WTC11 (cell line): Measurements from ENCODE around the gene HSD3B7. TPM values are rescaled to one million over a fixed set of nuclear protein-coding genes. Genes with fewer than 3 reads are reported as not detected.
A peak's percentile ranks its signal among the peaks of the same experiment; 100 is the strongest.

Experiments used
- ATAC-seq: fragments of 200-7000 bp; cut with Tn5 transposase; 2 replicates; pipeline ENCODE4 v1.10.0; 2021; ENCODE audit warnings: mild to moderate bottlenecking, moderate library complexity
- CTCF ChIA-PET: fragments of 300-600 bp; sonication (Branson Sonifier 250); formaldehyde crosslinking; loops from one replicate; lab custom pipeline; 2021; ENCODE audit warnings: antibody characterized with exemption; lab: Charles Lee
- POLR2A ChIA-PET: fragments of 350-600 bp; sonication (Branson Sonifier 250); formaldehyde crosslinking; loops from one replicate; lab custom pipeline; 2021; ENCODE audit warnings: antibody characterized with exemption; lab: Charles Lee
- DNase-seq: peaks from one replicate; pipeline ENCODE4 v3.0.0; 2021; ENCODE audit warnings: low spot score
- H3K27ac Mint-ChIP-seq: 2 replicates; pipeline ENCODE4 v1.8.0; 2021; ENCODE audit warnings: mixed read lengths
- H3K27me3 Mint-ChIP-seq: 2 replicates; pipeline ENCODE4 v1.8.0; 2021; ENCODE audit warnings: low read depth, mild to moderate bottlenecking, moderate library complexity, mixed read lengths
- H3K36me3 Mint-ChIP-seq: 2 replicates; pipeline ENCODE4 v1.8.0; 2021; ENCODE audit warnings: mixed read lengths
- H3K4me1 Mint-ChIP-seq: 2 replicates; pipeline ENCODE4 v1.8.0; 2022; ENCODE audit warnings: mixed read lengths
- H3K4me3 Mint-ChIP-seq: 2 replicates; pipeline ENCODE4 v1.8.0; 2021; ENCODE audit warnings: mild to moderate bottlenecking, moderate library complexity, mixed read lengths
- H3K9me3 Mint-ChIP-seq: 2 replicates; pipeline ENCODE4 v1.8.0; 2021; ENCODE audit warnings: mixed read lengths
- ATF1 ChIP-seq: sonication (generic); formaldehyde crosslinking; IDR thresholded peaks from 2 replicates; pipeline ENCODE4 v1.8.1; 2023; ENCODE audit warnings: mild to moderate bottlenecking, moderate library complexity, missing genetic modification reagents
- CREB1 ChIP-seq: sonication (generic); formaldehyde crosslinking; IDR thresholded peaks from 2 replicates; pipeline ENCODE4 v1.8.0; 2023; ENCODE audit warnings: mild to moderate bottlenecking, missing genetic modification reagents
- EMX1 ChIP-seq: fragments of 250-450 bp; sonication (Bioruptor Pico); IDR thresholded peaks from 2 replicates; pipeline ENCODE4 v1.8.0; 2021; ENCODE audit warnings: mild to moderate bottlenecking
- HMGA2 ChIP-seq: fragments of 250-450 bp; sonication (Bioruptor Pico); IDR thresholded peaks from 2 replicates; pipeline ENCODE4 v1.4.0; 2021; ENCODE audit warnings: mild to moderate bottlenecking, moderate library complexity
- JUN ChIP-seq: sonication (generic); formaldehyde crosslinking; IDR thresholded peaks from 2 replicates; pipeline ENCODE4 v1.8.0; 2023; ENCODE audit warnings: mild to moderate bottlenecking, missing genetic modification reagents
- NFATC4 ChIP-seq: fragments of 250-450 bp; sonication (Bioruptor Pico); IDR thresholded peaks from 2 replicates; pipeline ENCODE4 v1.9.0; 2021; ENCODE audit warnings: mild to moderate bottlenecking
- NFYB ChIP-seq: sonication (generic); formaldehyde crosslinking; conservative IDR thresholded peaks from 2 replicates; pipeline ENCODE4 v1.8.0; 2022; ENCODE audit warnings: low read depth, missing genetic modification reagents
- PRRX2 ChIP-seq: fragments of 250-450 bp; sonication (Bioruptor Pico); IDR thresholded peaks from 2 replicates; pipeline ENCODE4 v1.8.0; 2021; ENCODE audit warnings: mild to moderate bottlenecking
- SP1 ChIP-seq: sonication (generic); formaldehyde crosslinking; conservative IDR thresholded peaks from 2 replicates; pipeline ENCODE4 v1.8.1; 2022; ENCODE audit warnings: missing genetic modification reagents
- TEAD1 ChIP-seq: sonication (generic); formaldehyde crosslinking; IDR thresholded peaks from 2 replicates; pipeline ENCODE4 v1.8.0; 2022; ENCODE audit warnings: mild to moderate bottlenecking, missing genetic modification reagents
- ZBTB21 ChIP-seq: sonication (generic); formaldehyde crosslinking; IDR thresholded peaks from 2 replicates; pipeline ENCODE4 v1.8.1; 2023; ENCODE audit warnings: mild to moderate bottlenecking, missing genetic modification reagents, borderline replicate concordance
- ZNF219 ChIP-seq: sonication (generic); formaldehyde crosslinking; IDR thresholded peaks from 2 replicates; pipeline ENCODE4 v1.8.0; 2023; ENCODE audit warnings: missing genetic modification reagents, mild to moderate bottlenecking, borderline replicate concordance
- ZNF263 ChIP-seq: sonication (generic); formaldehyde crosslinking; IDR thresholded peaks from 2 replicates; pipeline ENCODE4 v1.8.1; 2022; ENCODE audit warnings: low read depth, mild to moderate bottlenecking, moderate library complexity, missing genetic modification reagents
- ZNF396 ChIP-seq: fragments of 250-450 bp; sonication (Bioruptor Pico); IDR thresholded peaks from 2 replicates; pipeline ENCODE4 v1.8.0; 2021; ENCODE audit warnings: mild to moderate bottlenecking, moderate library complexity, borderline replicate concordance
- ZNF671 ChIP-seq: fragments of 250-450 bp; sonication (Bioruptor Pico); IDR thresholded peaks from 2 replicates; pipeline ENCODE4 v1.8.0; 2021; ENCODE audit warnings: mild to moderate bottlenecking
- total RNA-seq: library from RNA; stranded (reverse); gene quantifications from 3 replicates; pipeline ENCODE4 v1.2.3, GENCODE V29; 2021
- TF ChIP-seq, protein P1 (sequence below): sonication (generic); formaldehyde crosslinking; IDR thresholded peaks from 2 replicates; pipeline ENCODE4 v1.8.0; 2022; ENCODE audit warnings: mild to moderate bottlenecking, missing genetic modification reagents
- TF ChIP-seq, protein P2 (sequence below): sonication (generic); formaldehyde crosslinking; IDR thresholded peaks from 2 replicates; pipeline ENCODE4 v1.8.0; 2023; ENCODE audit warnings: missing genetic modification reagents, mild to moderate bottlenecking, borderline replicate concordance
- TF ChIP-seq, protein P3 (sequence below): sonication (generic); formaldehyde crosslinking; IDR thresholded peaks from 2 replicates; pipeline ENCODE4 v1.8.0; 2022; ENCODE audit warnings: mild to moderate bottlenecking, missing genetic modification reagents
- TF ChIP-seq, protein P4 (sequence below): sonication (generic); formaldehyde crosslinking; IDR thresholded peaks from 2 replicates; pipeline ENCODE4 v1.8.1; 2023; ENCODE audit warnings: mild to moderate bottlenecking, moderate library complexity, missing genetic modification reagents
- TF ChIP-seq, protein P5 (sequence below): sonication (generic); formaldehyde crosslinking; IDR thresholded peaks from 2 replicates; pipeline ENCODE4 v1.8.0; 2022; ENCODE audit warnings: missing genetic modification reagents

HSD3B7 gene
- total RNA-seq, 1 experiment from 2014 or later: 4.5 TPM

DNA sequence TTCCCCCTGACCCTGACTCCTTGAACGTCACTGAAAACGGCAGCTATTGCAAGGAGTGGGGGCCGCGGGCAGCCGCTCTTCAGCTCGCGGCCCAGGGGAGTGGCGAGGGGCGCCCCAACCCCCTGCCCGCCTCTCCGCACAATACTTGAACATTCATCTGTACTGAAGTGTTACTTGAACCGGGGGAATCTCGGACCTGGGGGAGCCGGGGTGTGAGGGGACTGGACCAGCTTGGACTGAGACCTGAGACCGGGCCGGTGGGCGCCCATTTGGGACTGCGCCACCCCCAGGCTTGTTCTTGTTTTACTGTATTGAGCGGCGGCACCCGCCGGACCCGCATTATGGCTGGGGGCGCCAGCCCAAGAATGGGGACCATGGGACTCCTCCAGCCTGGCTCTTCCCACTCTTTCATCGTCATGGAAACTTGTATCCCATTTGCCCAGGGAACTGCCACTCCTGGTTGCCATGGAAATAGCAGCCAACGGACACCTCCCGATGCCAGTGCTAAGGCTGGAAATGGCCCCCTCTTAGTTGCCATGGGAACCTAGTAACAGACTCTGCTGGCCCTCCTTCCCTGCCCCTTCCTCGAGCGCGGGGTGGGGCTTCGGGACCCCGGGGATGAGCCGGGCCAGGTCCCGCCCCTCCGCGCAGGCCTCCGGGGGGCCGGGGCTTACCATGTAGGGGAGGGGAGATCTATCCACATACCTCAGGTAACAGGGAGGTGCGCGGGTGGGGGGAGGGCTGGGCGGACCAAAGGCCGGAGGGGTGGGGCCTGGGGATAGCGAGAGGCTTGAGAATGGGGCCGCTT lies 36.9 kb upstream of the HSD3B7 start:
- TF ChIP-seq HMGA2 (CRISPR knock-in tag) (0 out of 2 replicates have a peak, but pooled peaks have one; percentile 9), SP1 (CRISPR knock-in tag) (peak; percentile 86), CREB1 (no peak), PRRX2 (CRISPR knock-in tag) (no peak), ZNF396 (CRISPR knock-in tag) (no peak), NFYB (peak; percentile 79)
- TF ChIP-seq, protein P1, sequence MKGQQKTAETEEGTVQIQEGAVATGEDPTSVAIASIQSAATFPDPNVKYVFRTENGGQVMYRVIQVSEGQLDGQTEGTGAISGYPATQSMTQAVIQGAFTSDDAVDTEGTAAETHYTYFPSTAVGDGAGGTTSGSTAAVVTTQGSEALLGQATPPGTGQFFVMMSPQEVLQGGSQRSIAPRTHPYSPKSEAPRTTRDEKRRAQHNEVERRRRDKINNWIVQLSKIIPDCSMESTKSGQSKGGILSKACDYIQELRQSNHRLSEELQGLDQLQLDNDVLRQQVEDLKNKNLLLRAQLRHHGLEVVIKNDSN (CRISPR knock-in tag): 0 out of 2 replicates have a peak, but pooled peaks have one; percentile 7
- TF ChIP-seq, protein P2, sequence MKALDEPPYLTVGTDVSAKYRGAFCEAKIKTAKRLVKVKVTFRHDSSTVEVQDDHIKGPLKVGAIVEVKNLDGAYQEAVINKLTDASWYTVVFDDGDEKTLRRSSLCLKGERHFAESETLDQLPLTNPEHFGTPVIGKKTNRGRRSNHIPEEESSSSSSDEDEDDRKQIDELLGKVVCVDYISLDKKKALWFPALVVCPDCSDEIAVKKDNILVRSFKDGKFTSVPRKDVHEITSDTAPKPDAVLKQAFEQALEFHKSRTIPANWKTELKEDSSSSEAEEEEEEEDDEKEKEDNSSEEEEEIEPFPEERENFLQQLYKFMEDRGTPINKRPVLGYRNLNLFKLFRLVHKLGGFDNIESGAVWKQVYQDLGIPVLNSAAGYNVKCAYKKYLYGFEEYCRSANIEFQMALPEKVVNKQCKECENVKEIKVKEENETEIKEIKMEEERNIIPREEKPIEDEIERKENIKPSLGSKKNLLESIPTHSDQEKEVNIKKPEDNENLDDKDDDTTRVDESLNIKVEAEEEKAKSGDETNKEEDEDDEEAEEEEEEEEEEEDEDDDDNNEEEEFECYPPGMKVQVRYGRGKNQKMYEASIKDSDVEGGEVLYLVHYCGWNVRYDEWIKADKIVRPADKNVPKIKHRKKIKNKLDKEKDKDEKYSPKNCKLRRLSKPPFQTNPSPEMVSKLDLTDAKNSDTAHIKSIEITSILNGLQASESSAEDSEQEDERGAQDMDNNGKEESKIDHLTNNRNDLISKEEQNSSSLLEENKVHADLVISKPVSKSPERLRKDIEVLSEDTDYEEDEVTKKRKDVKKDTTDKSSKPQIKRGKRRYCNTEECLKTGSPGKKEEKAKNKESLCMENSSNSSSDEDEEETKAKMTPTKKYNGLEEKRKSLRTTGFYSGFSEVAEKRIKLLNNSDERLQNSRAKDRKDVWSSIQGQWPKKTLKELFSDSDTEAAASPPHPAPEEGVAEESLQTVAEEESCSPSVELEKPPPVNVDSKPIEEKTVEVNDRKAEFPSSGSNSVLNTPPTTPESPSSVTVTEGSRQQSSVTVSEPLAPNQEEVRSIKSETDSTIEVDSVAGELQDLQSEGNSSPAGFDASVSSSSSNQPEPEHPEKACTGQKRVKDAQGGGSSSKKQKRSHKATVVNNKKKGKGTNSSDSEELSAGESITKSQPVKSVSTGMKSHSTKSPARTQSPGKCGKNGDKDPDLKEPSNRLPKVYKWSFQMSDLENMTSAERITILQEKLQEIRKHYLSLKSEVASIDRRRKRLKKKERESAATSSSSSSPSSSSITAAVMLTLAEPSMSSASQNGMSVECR (CRISPR knock-in tag): peak; percentile 36; the same call in 1 of the 2 replicates
- TF ChIP-seq, all 79 proteins: peak for 5
- Mint-ChIP-seq H3K36me3 (peaks cover 20% of the 10 kb centered on the region), H3K27me3 (no peaks in the 10 kb centered on the region), H3K27ac (peak overlapping the region; percentile 93), H3K4me1 (peaks cover 22% of the 10 kb centered on the region), H3K4me3 (peak overlapping the region; percentile 76), H3K9me3 (no peaks in the 10 kb centered on the region)
- CTCF ChIA-PET: interaction anchor here (1.1 to 2.1 kb wide), 6 partner anchors 13 to 194 kb away, joined by 3 to 12 read pairs (median 4); no protein-coding TSS in a partner anchor
- ATAC-seq (peak; percentile 88), DNase-seq (peak; percentile 99)
- POLR2A ChIA-PET: interaction anchor here (0.7 to 1.6 kb wide), 2 partner anchors 23 to 25 kb away, joined by 3 read pairs; partner anchors contain the start of gene FBXL19

DNA sequence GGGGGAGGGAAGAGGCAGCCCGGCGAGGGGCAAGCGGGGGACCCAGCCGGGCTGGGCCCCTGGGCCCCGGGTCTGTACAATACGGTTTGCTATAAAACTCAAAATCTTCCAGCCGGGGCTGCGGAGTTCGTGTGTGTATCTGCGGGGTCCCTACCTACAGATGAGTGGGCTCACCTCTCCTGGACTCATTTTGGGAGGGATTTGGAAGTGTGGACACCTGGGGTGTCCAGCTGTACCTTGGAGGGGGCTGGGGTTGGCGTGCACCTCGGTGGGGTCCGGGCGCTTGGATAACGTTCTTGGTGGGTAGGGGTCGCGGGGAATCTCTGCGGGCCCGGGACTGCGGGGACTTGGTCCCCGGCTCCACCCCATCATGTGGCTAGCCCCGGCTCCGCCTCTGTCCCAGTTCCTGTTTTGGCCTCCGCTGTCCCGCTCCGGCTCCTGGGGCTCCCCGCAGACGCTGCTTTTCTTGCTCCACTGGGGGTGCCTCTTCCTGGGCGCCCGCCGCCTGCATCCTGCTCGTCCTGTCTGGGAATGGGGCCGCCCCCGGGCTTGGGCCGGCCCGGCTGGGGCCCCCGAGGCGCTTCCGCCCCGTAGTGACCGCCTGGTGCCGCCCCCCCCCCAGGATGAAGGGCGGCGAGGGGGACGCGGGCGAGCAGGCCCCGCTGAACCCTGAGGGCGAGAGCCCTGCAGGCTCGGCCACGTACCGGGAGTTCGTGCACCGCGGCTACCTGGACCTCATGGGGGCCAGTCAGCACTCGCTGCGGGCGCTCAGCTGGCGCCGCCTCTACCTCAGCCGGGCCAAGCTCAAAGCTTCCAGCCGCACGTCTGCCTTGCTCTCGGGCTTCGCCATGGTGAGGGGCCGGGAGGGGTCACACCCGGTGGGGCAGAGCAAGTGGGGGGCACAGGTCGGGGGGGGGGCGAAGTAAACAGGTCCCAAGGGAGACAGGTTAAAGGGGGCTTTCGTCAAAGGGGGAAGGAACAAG lies 36.0 kb upstream of the HSD3B7 start, which contains the start of gene ORAI3:
Gene ORAI3 (plus strand): TSS at position 402 of the 983 bp plus-strand sequence. CDS start 222 bp downstream, at position 624.
- peak within 1 kb of the TSS; percentile 93 for H3K27ac Mint-ChIP-seq
- no peaks in the 10 kb centered on the region for H3K9me3 Mint-ChIP-seq
- peaks cover 25% of the 10 kb centered on the region for H3K4me1 Mint-ChIP-seq
- ChIA-PET CTCF (interaction anchor here (0.7 to 1.8 kb wide), 7 partner anchors 7 to 908 kb away, joined by 3 to 9 read pairs (median 4); partner anchors contain the start of gene HSD3B7), POLR2A (interaction anchor here (0.5 kb wide), 1 partner anchor 56 kb away, joined by 3 read pairs; no protein-coding TSS in a partner anchor)
- peak; percentile 69 for DNase-seq
- peak within 1 kb of the TSS; percentile 85 for H3K4me3 Mint-ChIP-seq
- H3K36me3 Mint-ChIP-seq: peaks cover 15% of the 10 kb centered on the region
- peak; percentile 18 for ATAC-seq
- no peaks in the 10 kb centered on the region for H3K27me3 Mint-ChIP-seq
- peak; percentile 16 for TF ChIP-seq NFATC4 (CRISPR knock-in tag)
- TF ChIP-seq ZNF263 (CRISPR knock-in tag): 0 out of 2 replicates have a peak, but pooled peaks have one; percentile 30
- TF ChIP-seq, protein P3, sequence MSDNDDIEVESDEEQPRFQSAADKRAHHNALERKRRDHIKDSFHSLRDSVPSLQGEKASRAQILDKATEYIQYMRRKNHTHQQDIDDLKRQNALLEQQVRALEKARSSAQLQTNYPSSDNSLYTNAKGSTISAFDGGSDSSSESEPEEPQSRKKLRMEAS (CRISPR knock-in tag): no peak
- TF ChIP-seq JUN (CRISPR knock-in tag): peak; percentile 22; the same call in 1 of the 2 replicates
- TF ChIP-seq, protein P4, sequence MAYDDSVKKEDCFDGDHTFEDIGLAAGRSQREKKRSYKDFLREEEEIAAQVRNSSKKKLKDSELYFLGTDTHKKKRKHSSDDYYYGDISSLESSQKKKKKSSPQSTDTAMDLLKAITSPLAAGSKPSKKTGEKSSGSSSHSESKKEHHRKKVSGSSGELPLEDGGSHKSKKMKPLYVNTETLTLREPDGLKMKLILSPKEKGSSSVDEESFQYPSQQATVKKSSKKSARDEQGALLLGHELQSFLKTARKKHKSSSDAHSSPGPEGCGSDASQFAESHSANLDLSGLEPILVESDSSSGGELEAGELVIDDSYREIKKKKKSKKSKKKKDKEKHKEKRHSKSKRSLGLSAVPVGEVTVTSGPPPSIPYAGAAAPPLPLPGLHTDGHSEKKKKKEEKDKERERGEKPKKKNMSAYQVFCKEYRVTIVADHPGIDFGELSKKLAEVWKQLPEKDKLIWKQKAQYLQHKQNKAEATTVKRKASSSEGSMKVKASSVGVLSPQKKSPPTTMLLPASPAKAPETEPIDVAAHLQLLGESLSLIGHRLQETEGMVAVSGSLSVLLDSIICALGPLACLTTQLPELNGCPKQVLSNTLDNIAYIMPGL (CRISPR knock-in tag): peak; percentile 64; the same call in 1 of the 2 replicates
- TF ChIP-seq, protein P5, sequence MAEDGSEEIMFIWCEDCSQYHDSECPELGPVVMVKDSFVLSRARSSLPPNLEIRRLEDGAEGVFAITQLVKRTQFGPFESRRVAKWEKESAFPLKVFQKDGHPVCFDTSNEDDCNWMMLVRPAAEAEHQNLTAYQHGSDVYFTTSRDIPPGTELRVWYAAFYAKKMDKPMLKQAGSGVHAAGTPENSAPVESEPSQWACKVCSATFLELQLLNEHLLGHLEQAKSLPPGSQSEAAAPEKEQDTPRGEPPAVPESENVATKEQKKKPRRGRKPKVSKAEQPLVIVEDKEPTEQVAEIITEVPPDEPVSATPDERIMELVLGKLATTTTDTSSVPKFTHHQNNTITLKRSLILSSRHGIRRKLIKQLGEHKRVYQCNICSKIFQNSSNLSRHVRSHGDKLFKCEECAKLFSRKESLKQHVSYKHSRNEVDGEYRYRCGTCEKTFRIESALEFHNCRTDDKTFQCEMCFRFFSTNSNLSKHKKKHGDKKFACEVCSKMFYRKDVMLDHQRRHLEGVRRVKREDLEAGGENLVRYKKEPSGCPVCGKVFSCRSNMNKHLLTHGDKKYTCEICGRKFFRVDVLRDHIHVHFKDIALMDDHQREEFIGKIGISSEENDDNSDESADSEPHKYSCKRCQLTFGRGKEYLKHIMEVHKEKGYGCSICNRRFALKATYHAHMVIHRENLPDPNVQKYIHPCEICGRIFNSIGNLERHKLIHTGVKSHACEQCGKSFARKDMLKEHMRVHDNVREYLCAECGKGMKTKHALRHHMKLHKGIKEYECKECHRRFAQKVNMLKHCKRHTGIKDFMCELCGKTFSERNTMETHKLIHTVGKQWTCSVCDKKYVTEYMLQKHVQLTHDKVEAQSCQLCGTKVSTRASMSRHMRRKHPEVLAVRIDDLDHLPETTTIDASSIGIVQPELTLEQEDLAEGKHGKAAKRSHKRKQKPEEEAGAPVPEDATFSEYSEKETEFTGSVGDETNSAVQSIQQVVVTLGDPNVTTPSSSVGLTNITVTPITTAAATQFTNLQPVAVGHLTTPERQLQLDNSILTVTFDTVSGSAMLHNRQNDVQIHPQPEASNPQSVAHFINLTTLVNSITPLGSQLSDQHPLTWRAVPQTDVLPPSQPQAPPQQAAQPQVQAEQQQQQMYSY (CRISPR knock-in tag): no peak
- peak; percentile 79; the same call in 1 of the 2 replicates for TF ChIP-seq EMX1 (CRISPR knock-in tag)
- TF ChIP-seq ATF1 (CRISPR knock-in tag): 0 out of 2 replicates have a peak, but pooled peaks have one; percentile 16
- 0 out of 2 replicates have a peak, but pooled peaks have one; percentile 34 for TF ChIP-seq TEAD1 (CRISPR knock-in tag)
- 0 out of 2 replicates have a peak, but pooled peaks have one; percentile 23 for TF ChIP-seq SP1 (CRISPR knock-in tag)
- no peak for TF ChIP-seq ZNF219 (CRISPR knock-in tag)
- TF ChIP-seq ZNF671: no peak
- TF ChIP-seq PRRX2 (CRISPR knock-in tag): peak; percentile 40; the same call in 1 of the 2 replicates
- TF ChIP-seq ZBTB21 (CRISPR knock-in tag): 0 out of 2 replicates have a peak, but pooled peaks have one; percentile 63
